ENCODE data around the gene SDK2. TPM values are rescaled to one million over a fixed set of nuclear protein-coding genes. Genes with fewer than 3 reads are reported as not detected.

SDK2 gene
- total and polyA plus RNA-seq, 2 of the 4 experiments (the other 2 are of a cell fraction): under 0.01 to 0.03 TPM

- H3K4me1 ChIP-seq (ENCODE audit: control insufficient read depth, insufficient read depth, low read length): no peaks in the 10 kb centered on the region
- H3K23ac ChIP-seq (ENCODE audit: low read depth, low read length): no peak overlapping the region
- ATAC-seq (ENCODE audit: low read depth) (no peak), DNase-seq (no peak)
- CTCF ChIA-PET: no interaction called here
- H3K79me1 ChIP-seq (ENCODE audit: low read depth in 1 of 2, low read length in 2 of 2): no peaks in the 10 kb centered on the region
- no peak overlapping the region for H3K18ac ChIP-seq (ENCODE audit: low read depth, low read length)
- H3K27me3 ChIP-seq (ENCODE audit: control insufficient read depth, insufficient read depth, low read length): no peaks in the 10 kb centered on the region
- H4K20me1 ChIP-seq (ENCODE audit: insufficient read depth, low read length): no peaks in the 10 kb centered on the region
- H2AK9ac ChIP-seq (replicated peaks; ENCODE audit: low read depth, low read length, poor library complexity): no peak overlapping the region
- no peaks in the 10 kb centered on the region for H3K9me1 ChIP-seq (ENCODE audit: insufficient read depth, low read length)
- BruUV-seq (replicated peaks): no TSS peak
- no peak overlapping the region for H2BK20ac ChIP-seq (ENCODE audit: low read depth, low read length)
- H3K14ac ChIP-seq (replicated peaks; ENCODE audit: low read depth, low read length): no peak overlapping the region
- H4K8ac ChIP-seq (ENCODE audit: low read depth in 2 of 2, low read length in 2 of 2): no peak overlapping the region
- POLR2A ChIA-PET (ENCODE audit: unreplicated experiment): no interaction called here
- no peak overlapping the region for H3K9ac ChIP-seq (ENCODE audit: low read depth, low read length)
- H3K27ac ChIP-seq (ENCODE audit: insufficient read depth, low read length): no peak overlapping the region
- no peaks in the 10 kb centered on the region for H3K36me3 ChIP-seq (ENCODE audit: control insufficient read depth, insufficient read depth, low read length)
- H3K9me3 ChIP-seq (ENCODE audit: control insufficient read depth, insufficient read depth, low read length): no peaks in the 10 kb centered on the region; the same call in 1 of the 2 replicates
- in situ Hi-C loops (cut with MboI; ENCODE audit: low sequenced_read_pairs): no loop called here
- H3K4ac ChIP-seq (ENCODE audit: low read depth, low read length): no peak overlapping the region
- H2BK120ac ChIP-seq (ENCODE audit: low read depth, low read length): no peak overlapping the region
- no peak overlapping the region for H3K4me3 ChIP-seq (ENCODE audit: insufficient read depth, low read depth, low read length)
- no peak overlapping the region for H4K5ac ChIP-seq (ENCODE audit: low read depth, low read length)
- WGBS, 2 experiments (ENCODE audit: extremely low coverage in 2 of 2, insufficient read length in 1 of 2): 59% methylated on average over 3 of the region's 9 CpGs; no CpG with 5 or more reads in 1 of the 2 experiments
- no peak overlapping the region for H2AFZ ChIP-seq (replicated peaks; ENCODE audit: low read length, poor library complexity)
- intact Hi-C loops (cut with micrococcal nuclease): no loop called here
- TF ChIP-seq BHLHE40 (IDR thresholded peaks at IDR 0.05; ENCODE audit: low read depth, low read length) (no peak), RCOR1 (IDR thresholded peaks at IDR 0.05; ENCODE audit: insufficient replicate concordance, low read length) (no peak), CEBPB (IDR thresholded peaks at IDR 0.05; ENCODE audit: low read depth, low read length) (no peak), RAD21 (IDR thresholded peaks at IDR 0.05; ENCODE audit: low read length) (no peak), MAFK (IDR thresholded peaks at IDR 0.05; ENCODE audit: low read depth, low read length) (no peak), MXI1 (IDR thresholded peaks at IDR 0.05; ENCODE audit: borderline replicate concordance, low read depth, low read length) (no peak), NFE2L2 (IDR thresholded peaks at IDR 0.05; ENCODE audit: low read depth, low read length) (no peak), CTCF (conservative IDR thresholded peaks at IDR 0.05; ENCODE audit: low read depth, low read length) (no peak), CHD1 (IDR thresholded peaks at IDR 0.05; ENCODE audit: low read depth, low read length) (no peak), POLR2A (IDR thresholded peaks at IDR 0.05; ENCODE audit: low read depth, low read length) (no peak), ELK1 (IDR thresholded peaks at IDR 0.05; ENCODE audit: borderline replicate concordance, low read depth, low read length) (no peak), MAZ (IDR thresholded peaks at IDR 0.05; ENCODE audit: borderline replicate concordance, low read depth, low read length) (no peak), RFX5 (IDR thresholded peaks at IDR 0.05; ENCODE audit: low read depth, low read length) (no peak)
- H2BK5ac ChIP-seq (ENCODE audit: low read depth, low read length, poor library complexity, severe bottlenecking): no peak overlapping the region
- no peak overlapping the region for H4K91ac ChIP-seq (ENCODE audit: insufficient read depth, low read depth, low read length)
- H3K56ac ChIP-seq (ENCODE audit: extremely low read depth, insufficient read depth, low read length): no peak overlapping the region
- dilution Hi-C loops (cut with HindIII; ENCODE audit: low sequenced_read_pairs, unreplicated experiment): no loop called here
- no peak overlapping the region for H3K4me2 ChIP-seq (ENCODE audit: low read depth, low read length)
- no peak overlapping the region for H2BK15ac ChIP-seq (ENCODE audit: low read depth, low read length)
- H2AK5ac ChIP-seq (ENCODE audit: low read depth, low read length): no peak overlapping the region
Observed at GRCh38 chr17:73562896-73563295, 81.3 kb downstream of the SDK2 start.
